GM23338 (cell line): Measurements from ENCODE around the gene MCUB. TPM values are rescaled to one million over a fixed set of nuclear protein-coding genes. Genes with fewer than 3 reads are reported as not detected.

ENCODE experiments used
- ATAC-seq: fragments of 200-7000 bp; cut with Tn5 transposase; 3 replicates; pipeline ENCODE4 v1.9.1; 2020
- DNase-seq: peaks from one replicate; pipeline ENCODE4 v3.0.0-alpha.2; 2015; ENCODE audit warnings: low spot score
- H2AFZ ChIP-seq: fragments of 200-600 bp; sonication (generic); 2 replicates; pipeline ENCODE4 v1.8.0; 2016; ENCODE audit warnings: antibody characterized with exemption, mild to moderate bottlenecking, moderate library complexity
- H3F3A ChIP-seq: fragments of 200-600 bp; sonication (generic); replicated peaks from 2 replicates; pipeline ENCODE4 v1.8.0; 2017; ENCODE audit warnings: antibody characterized with exemption, mixed run types, low read depth
- H3K27ac ChIP-seq: fragments of 200-600 bp; sonication (generic); 2 replicates; pipeline ENCODE4 v1.6.1; 2016; ENCODE audit warnings: low read depth
- H3K27me3 ChIP-seq: fragments of 200-600 bp; sonication (generic); 2 replicates; pipeline ENCODE4 v1.8.0; 2016; ENCODE audit warnings: mild to moderate bottlenecking, mixed run types, moderate library complexity; ENCODE audit not compliant: insufficient read depth
- H3K36me3 ChIP-seq: fragments of 200-600 bp; sonication (generic); 2 replicates; pipeline ENCODE4 v1.8.0; 2016; ENCODE audit warnings: mild to moderate bottlenecking; ENCODE audit not compliant: insufficient read depth
- H3K4me1 ChIP-seq: fragments of 200-600 bp; sonication (generic); 2 replicates; pipeline ENCODE4 v1.8.0; 2016; ENCODE audit warnings: mild to moderate bottlenecking, moderate library complexity; ENCODE audit not compliant: insufficient read depth
- H3K4me2 ChIP-seq: fragments of 200-600 bp; sonication (generic); 2 replicates; pipeline ENCODE4 v1.7.1; 2017; ENCODE audit warnings: mixed run types
- H3K4me3 ChIP-seq: fragments of 200-600 bp; sonication (generic); 2 replicates; pipeline ENCODE4 v1.6.1; 2016; ENCODE audit warnings: mixed run types
- H3K79me2 ChIP-seq: fragments of 200-600 bp; sonication (generic); replicated peaks from 2 replicates; pipeline ENCODE4 v1.8.0; 2017; ENCODE audit warnings: mild to moderate bottlenecking; ENCODE audit not compliant: insufficient read depth
- H3K9me2 ChIP-seq: fragments of 200-600 bp; sonication (generic); 2 replicates; pipeline ENCODE4 v1.8.0; 2017; ENCODE audit not compliant: insufficient read depth
- H4K20me1 ChIP-seq: fragments of 200-600 bp; sonication (generic); replicated peaks from 2 replicates; pipeline ENCODE4 v1.8.0; 2017; ENCODE audit warnings: mild to moderate bottlenecking; ENCODE audit not compliant: insufficient read depth
- H3K27ac Mint-ChIP-seq: 2 replicates; pipeline ENCODE4 v1.8.0; 2020; ENCODE audit warnings: inconsistent platforms, mild to moderate bottlenecking, moderate library complexity, mixed read lengths
- H3K27me3 Mint-ChIP-seq: 3 replicates; pipeline ENCODE4 v1.8.0; 2022; ENCODE audit warnings: low read depth, mild to moderate bottlenecking, moderate library complexity, mixed read lengths, inconsistent platforms; ENCODE audit not compliant: insufficient read depth, poor library complexity
- H3K36me3 Mint-ChIP-seq: 3 replicates; pipeline ENCODE4 v1.8.0; 2021; ENCODE audit warnings: low read depth, mild to moderate bottlenecking, inconsistent platforms, moderate library complexity, mixed read lengths
- H3K4me1 Mint-ChIP-seq: 3 replicates; pipeline ENCODE4 v1.8.0; 2020; ENCODE audit warnings: mild to moderate bottlenecking, inconsistent platforms, mixed read lengths
- H3K4me3 Mint-ChIP-seq: 3 replicates; pipeline ENCODE4 v1.8.0; 2021; ENCODE audit warnings: moderate library complexity, mild to moderate bottlenecking, inconsistent platforms, mixed read lengths
- H3K9me3 Mint-ChIP-seq: 3 replicates; pipeline ENCODE4 v1.8.0; 2020; ENCODE audit warnings: moderate library complexity, mild to moderate bottlenecking, inconsistent platforms, mixed read lengths
- CREB1 ChIP-seq: fragments of 250-450 bp; sonication (Bioruptor Pico); IDR thresholded peaks from 2 replicates; pipeline ENCODE4 v1.5.0; 2020; ENCODE audit warnings: low read depth, mild to moderate bottlenecking, moderate library complexity
- CTCF ChIP-seq, 2 experiments: fragments of 200-600 bp in 1 of 2; sonication (generic) in 1 of 2; conservative IDR thresholded peaks; 2 replicates each; pipeline versions ENCODE4 v1.5.1 to v1.6.1; 2016 to 2017; ENCODE audit warnings: antibody characterized with exemption in 2 of 2, low read depth in 2 of 2, mild to moderate bottlenecking in 2 of 2, moderate library complexity in 1 of 2
- ETS1 ChIP-seq: IDR thresholded peaks from 2 replicates; pipeline ENCODE4 v1.6.1; 2016; ENCODE audit warnings: antibody characterized with exemption
- EZH2 ChIP-seq: fragments of 200-600 bp; sonication (generic); IDR thresholded peaks from one replicate; pipeline ENCODE4 v1.8.0; 2017; ENCODE audit warnings: antibody characterized with exemption, mild to moderate bottlenecking, low read depth; ENCODE audit not compliant: unreplicated experiment
- EZH2phosphoT487 ChIP-seq: fragments of 200-600 bp; sonication (generic); IDR thresholded peaks from one replicate; pipeline ENCODE4 v1.8.1; 2018; ENCODE audit warnings: antibody characterized with exemption; ENCODE audit not compliant: unreplicated experiment
- JUNB ChIP-seq: IDR thresholded peaks from one replicate; pipeline ENCODE4 v1.6.1; 2016; ENCODE audit warnings: antibody characterized with exemption; ENCODE audit not compliant: unreplicated experiment
- NANOG ChIP-seq: IDR thresholded peaks from 2 replicates; pipeline ENCODE4 v1.6.1; 2016; ENCODE audit warnings: antibody characterized with exemption, borderline replicate concordance
- POLR2AphosphoS5 ChIP-seq: IDR thresholded peaks from 2 replicates; pipeline ENCODE4 v1.6.1; 2016; ENCODE audit warnings: antibody characterized with exemption, low read depth
- REST ChIP-seq: IDR thresholded peaks from one replicate; pipeline ENCODE4 v1.6.1; 2018; ENCODE audit warnings: antibody characterized with exemption; ENCODE audit not compliant: unreplicated experiment
- STAT1 ChIP-seq: IDR thresholded peaks from one replicate; pipeline ENCODE4 v1.6.1; 2016; ENCODE audit warnings: antibody characterized with exemption; ENCODE audit not compliant: unreplicated experiment
- ZNF114 ChIP-seq: fragments of 250-450 bp; sonication (Bioruptor Pico); IDR thresholded peaks from 2 replicates; pipeline ENCODE4 v1.5.0; 2020; ENCODE audit warnings: mild to moderate bottlenecking, moderate library complexity
- ZNF331 ChIP-seq: fragments of 250-450 bp; sonication (Bioruptor Pico); IDR thresholded peaks from 2 replicates; pipeline ENCODE4 v1.5.0; 2020; ENCODE audit warnings: low read depth, mild to moderate bottlenecking, moderate library complexity
- ZNF462 ChIP-seq: fragments of 250-450 bp; sonication (Bioruptor Pico); IDR thresholded peaks from 2 replicates; pipeline ENCODE4 v1.5.0; 2020; ENCODE audit warnings: mild to moderate bottlenecking, moderate library complexity
- polyA plus RNA-seq: library from polyadenylated mRNA; unstranded; fragments of >200 nt; fragmentation: Nextera tagmentation; extraction: Ambion mirVana; gene quantifications from 2 replicates; pipeline ENCODE4 v1.2.1, GENCODE V29; 2016
- total RNA-seq: library from RNA; depleted of rRNA; stranded (reverse); fragments of >200 nt; shearing (Covaris generic); gene quantifications from 2 replicates; pipeline ENCODE4 v1.2.3, GENCODE V29; 2014

MCUB gene
- total and polyA plus RNA-seq, 2 experiments from 2014 or later = 21.7 to 97.9 TPM

GRCh38 chr4:109683621-109684253, 123.7 kb downstream of the MCUB start (continued):
- TF ChIP-seq EZH2phosphoT487 = no peak

- Histone ChIP-seq H3K27me3 (no peaks in the 10 kb centered on the region), H4K20me1 (no peaks in the 10 kb centered on the region), H3K36me3 (no peaks in the 10 kb centered on the region), H3K4me3 (no peak overlapping the region), H3K9me2 (no peaks in the 10 kb centered on the region; the same call in 1 of the 2 replicates), H3K4me1 (peaks cover 23% of the 10 kb centered on the region), H3K27ac (no peak overlapping the region), H3K79me2 (no peaks in the 10 kb centered on the region), H3K4me2 (no peak overlapping the region), H2AFZ (no peak overlapping the region), H3F3A (no peaks in the 10 kb centered on the region)
- no peak overlapping the region for H3K27ac Mint-ChIP-seq
- H3K4me1 Mint-ChIP-seq = peaks cover 32% of the 10 kb centered on the region
- no peaks in the 10 kb centered on the region for H3K27me3 Mint-ChIP-seq
- no peak for DNase-seq
- no peak overlapping the region for H3K4me3 Mint-ChIP-seq
- no peak for TF ChIP-seq REST
- TF ChIP-seq CTCF (conservative IDR thresholded peaks at IDR 0.05; ENCODE audit: low read depth in 2 of 2) = no peak
- TF ChIP-seq EZH2phosphoT487 = no peak
- TF ChIP-seq ETS1 = no peak
- TF ChIP-seq ZNF462 = no peak
- TF ChIP-seq ZNF114 (CRISPR knock-in tag) = no peak
- no peak for TF ChIP-seq POLR2AphosphoS5
- no peak for TF ChIP-seq EZH2
- TF ChIP-seq NANOG = no peak
- no peak for TF ChIP-seq CREB1
- TF ChIP-seq ZNF331 = no peak
- TF ChIP-seq JUNB = no peak
- no peak for TF ChIP-seq STAT1
- ATAC-seq = no peak
- H3K36me3 Mint-ChIP-seq = peaks cover 31% of the 10 kb centered on the region
- H3K9me3 Mint-ChIP-seq = peaks cover 13% of the 10 kb centered on the region
Measured at GRCh38 chr4:109684727-109685126, 124.7 kb downstream of the MCUB start.
